GM21717 (cell line): ENCODE results near the gene RTN4R.

ENCODE experiments used
- ATAC-seq: cut with Tn5 transposase; IDR thresholded peaks from one replicate; pipeline ENCODE4 v1.9.1; 2021; ENCODE audit warnings: mild to moderate bottlenecking, moderate library complexity; ENCODE audit not compliant: unreplicated experiment

RTN4R gene

GRCh38 chr22:20204806-20205205, 63.3 kb downstream of the RTN4R start:
- no peak for ATAC-seq

GRCh38 chr22:20204311-20204710, 63.8 kb downstream of the RTN4R start:
- ATAC-seq: no peak

GRCh38 chr22:20203552-20204201, 64.4 kb downstream of the RTN4R start:
- ATAC-seq: no peak

GRCh38 chr22:20203142-20203551, 65.0 kb downstream of the RTN4R start:
- no peak for ATAC-seq

- ATAC-seq: no peak
Observed at GRCh38 chr22:20201837-20202392, 66.2 kb downstream of the RTN4R start.

GRCh38 chr22:20199906-20200305, 68.2 kb downstream of the RTN4R start:
- no peak for ATAC-seq

GRCh38 chr22:20199413-20199842, 68.7 kb downstream of the RTN4R start:
- ATAC-seq: no peak

GRCh38 chr22:20198557-20199319, 69.4 kb downstream of the RTN4R start:
- no peak for ATAC-seq

GRCh38 chr22:20197407-20198030, 70.6 kb downstream of the RTN4R start:
- no peak for ATAC-seq

GRCh38 chr22:20196094-20196842, 71.8 kb downstream of the RTN4R start:
- ATAC-seq: no peak

- ATAC-seq: no peak
Observed at GRCh38 chr22:20194681-20195593, 73.2 kb downstream of the RTN4R start.

- ATAC-seq: no peak
Observed at GRCh38 chr22:20193761-20194494, 74.2 kb downstream of the RTN4R start.

- ATAC-seq: no peak
Observed at GRCh38 chr22:20192972-20193760, 75.0 kb downstream of the RTN4R start.

GRCh38 chr22:20192293-20192971, 75.7 kb downstream of the RTN4R start:
- no peak for ATAC-seq

GRCh38 chr22:20191803-20192202, 76.3 kb downstream of the RTN4R start:
- no peak for ATAC-seq
